ENCODE results near the gene ATP8B4.

DNA sequence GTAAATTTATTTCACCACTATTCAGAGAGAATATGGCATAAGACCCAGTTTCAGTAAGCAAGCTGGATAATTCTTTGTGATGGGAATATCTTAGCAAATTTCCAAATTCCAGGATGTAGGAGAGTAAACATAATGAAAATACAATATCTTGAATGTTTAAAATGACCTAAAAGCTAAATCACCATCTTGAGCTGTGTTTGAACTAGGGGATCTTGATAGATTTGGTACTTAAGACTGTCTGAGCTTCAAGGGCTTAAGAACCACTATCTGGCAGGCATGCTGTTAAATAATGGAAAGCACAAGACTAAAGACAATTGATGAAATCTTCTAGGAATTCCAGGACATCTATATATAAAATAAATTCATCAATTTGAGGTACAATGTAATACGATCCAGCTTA is 217.7 kb downstream of the ATP8B4 start:
- TF ChIP-seq, protein P1, sequence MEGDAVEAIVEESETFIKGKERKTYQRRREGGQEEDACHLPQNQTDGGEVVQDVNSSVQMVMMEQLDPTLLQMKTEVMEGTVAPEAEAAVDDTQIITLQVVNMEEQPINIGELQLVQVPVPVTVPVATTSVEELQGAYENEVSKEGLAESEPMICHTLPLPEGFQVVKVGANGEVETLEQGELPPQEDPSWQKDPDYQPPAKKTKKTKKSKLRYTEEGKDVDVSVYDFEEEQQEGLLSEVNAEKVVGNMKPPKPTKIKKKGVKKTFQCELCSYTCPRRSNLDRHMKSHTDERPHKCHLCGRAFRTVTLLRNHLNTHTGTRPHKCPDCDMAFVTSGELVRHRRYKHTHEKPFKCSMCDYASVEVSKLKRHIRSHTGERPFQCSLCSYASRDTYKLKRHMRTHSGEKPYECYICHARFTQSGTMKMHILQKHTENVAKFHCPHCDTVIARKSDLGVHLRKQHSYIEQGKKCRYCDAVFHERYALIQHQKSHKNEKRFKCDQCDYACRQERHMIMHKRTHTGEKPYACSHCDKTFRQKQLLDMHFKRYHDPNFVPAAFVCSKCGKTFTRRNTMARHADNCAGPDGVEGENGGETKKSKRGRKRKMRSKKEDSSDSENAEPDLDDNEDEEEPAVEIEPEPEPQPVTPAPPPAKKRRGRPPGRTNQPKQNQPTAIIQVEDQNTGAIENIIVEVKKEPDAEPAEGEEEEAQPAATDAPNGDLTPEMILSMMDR (IDR thresholded peaks at IDR 0.05): no peak
- TF ChIP-seq POLR2AphosphoS5 (IDR thresholded peaks at IDR 0.05): no peak

All from prostate gland (tissue), 2 donors.